Activated effector memory CD4-positive, alpha-beta T cell treated with anti-CD3 and anti-CD28 coated beads, Interleukin-2, amount 50 U/mL, for 16 hours (primary cell): Measurements from ENCODE around the gene LMOD3.

Experiments
- DNase-seq: peaks from one replicate; pipeline ENCODE4 v3.0.0-alpha.2; 2020

Gene LMOD3

GRCh38 chr3:69122403-69122802 is at the start of gene LMOD3:
Gene LMOD3 (minus strand): TSS chr3:69122595. CDS start chr3:69122386, 209 bp downstream.
- no peak for DNase-seq

- no peak for DNase-seq
Observed at GRCh38 chr3:69172058-69172457, 49.7 kb upstream of the LMOD3 start.

GRCh38 chr3:69166446-69166845 is 44.1 kb upstream of the LMOD3 start:
- DNase-seq, result no peak

GRCh38 chr3:69165744-69166143 is 43.3 kb upstream of the LMOD3 start:
- DNase-seq, result no peak

GRCh38 chr3:69164296-69164695 is 41.9 kb upstream of the LMOD3 start:
- no peak for DNase-seq

GRCh38 chr3:69162308-69162980 is 40.0 kb upstream of the LMOD3 start:
- DNase-seq, result no peak

GRCh38 chr3:69161587-69162307 is 39.4 kb upstream of the LMOD3 start:
- no peak for DNase-seq

- DNase-seq, result no peak
Observed at GRCh38 chr3:69160525-69160924, 38.1 kb upstream of the LMOD3 start.

GRCh38 chr3:69160107-69160506 is 37.7 kb upstream of the LMOD3 start:
- no peak for DNase-seq

- DNase-seq, result no peak
Observed at GRCh38 chr3:69149586-69149985, 27.2 kb upstream of the LMOD3 start.

- no peak for DNase-seq
Observed at GRCh38 chr3:69145688-69146087, 23.3 kb upstream of the LMOD3 start.

GRCh38 chr3:69144631-69145245 is 22.3 kb upstream of the LMOD3 start:
- no peak for DNase-seq

GRCh38 chr3:69143612-69144011 is 21.2 kb upstream of the LMOD3 start:
- no peak for DNase-seq

- DNase-seq, result no peak
Observed at GRCh38 chr3:69142797-69143454, 20.5 kb upstream of the LMOD3 start.

- no peak for DNase-seq
Observed at GRCh38 chr3:69142090-69142489, 19.7 kb upstream of the LMOD3 start.

- no peak for DNase-seq
Observed at GRCh38 chr3:69141313-69141712, 18.9 kb upstream of the LMOD3 start.

- no peak for DNase-seq
Observed at GRCh38 chr3:69137412-69137811, 15.0 kb upstream of the LMOD3 start.

- no peak for DNase-seq
Observed at GRCh38 chr3:69137005-69137404, 14.6 kb upstream of the LMOD3 start.

- no peak for DNase-seq
Observed at GRCh38 chr3:69130689-69131088, 8.3 kb upstream of the LMOD3 start.

GRCh38 chr3:69129531-69129930 is 7.1 kb upstream of the LMOD3 start:
- DNase-seq, result no peak

- no peak for DNase-seq
Observed at GRCh38 chr3:69128509-69128908, 6.1 kb upstream of the LMOD3 start.

- no peak for DNase-seq
Observed at GRCh38 chr3:69126999-69127398, 4.6 kb upstream of the LMOD3 start.

GRCh38 chr3:69126216-69126615 is 3.8 kb upstream of the LMOD3 start:
- DNase-seq, result no peak

- no peak for DNase-seq
Observed at GRCh38 chr3:69121950-69122349, 445 bp downstream of the LMOD3 start.
